C4-2B (cell line): ENCODE results near the gene AMOT.

ENCODE experiments used
- H3K27ac ChIP-seq: fragments of 450-650 bp; 2 replicates; pipeline ENCODE4 v1.5.1; 2017
- CTCF ChIP-seq: fragments of 450-650 bp; conservative IDR thresholded peaks from 2 replicates; pipeline ENCODE4 v1.5.1; 2017; ENCODE audit warnings: mild to moderate bottlenecking
- ZFX ChIP-seq: fragments of 450-650 bp; IDR thresholded peaks from 2 replicates; pipeline ENCODE4 v1.6.1; 2017

The AMOT gene

GRCh38 chrX:112822892-112823291 is 17.7 kb downstream of the AMOT start:
- H3K27ac ChIP-seq, result no peak overlapping the region
- TF ChIP-seq ZFX (no peak), CTCF (no peak)

GRCh38 chrX:112820364-112821268 is 20.0 kb downstream of the AMOT start:
- no peak for TF ChIP-seq ZFX
- no peak for TF ChIP-seq CTCF

DNA sequence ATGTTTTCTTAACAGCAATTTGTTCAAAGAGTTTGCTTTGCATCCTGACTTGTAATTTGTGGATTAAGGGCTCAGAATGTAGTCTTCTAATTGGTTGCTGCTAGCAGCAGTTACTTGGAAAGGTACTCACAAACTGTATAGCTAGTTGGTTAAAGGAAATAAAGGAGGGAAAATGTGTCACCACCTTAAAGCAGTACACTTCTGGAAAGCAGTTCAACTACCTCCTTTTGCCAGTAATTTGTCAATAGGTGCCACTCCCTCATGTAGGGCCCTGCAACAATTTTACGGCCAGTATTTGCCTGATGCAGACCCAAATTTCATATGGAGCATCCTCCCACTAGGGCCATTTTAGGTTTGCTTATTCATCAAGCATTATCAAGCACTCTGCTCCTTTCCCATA is 20.8 kb downstream of the AMOT start:
- TF ChIP-seq ZFX (no peak), CTCF (no peak)
- H3K27ac ChIP-seq, result no peak overlapping the region

More at GRCh38 chrX:112820364-112821268, 20.0 kb downstream of the AMOT start:
- H3K27ac ChIP-seq, result no peak overlapping the region

GRCh38 chrX:112819008-112819640 is 21.5 kb downstream of the AMOT start:
- TF ChIP-seq ZFX, result no peak
- TF ChIP-seq CTCF, result no peak

GRCh38 chrX:112818114-112819007 is 22.3 kb downstream of the AMOT start:
- TF ChIP-seq ZFX, result no peak
- no peak for TF ChIP-seq CTCF
- no peak overlapping the region for H3K27ac ChIP-seq

More at GRCh38 chrX:112819008-112819640, 21.5 kb downstream of the AMOT start:
- H3K27ac ChIP-seq, result no peak overlapping the region

GRCh38 chrX:112816908-112817307 is 23.7 kb downstream of the AMOT start:
- no peak overlapping the region for H3K27ac ChIP-seq

More at GRCh38 chrX:112816908-112817307, 23.7 kb downstream of the AMOT start:
- TF ChIP-seq CTCF (no peak), ZFX (no peak)
